ENCODE results near the gene DGKZ. TPM values are rescaled to one million over a fixed set of nuclear protein-coding genes. Genes with fewer than 3 reads are reported as not detected.

DGKZ gene
- total RNA-seq, 1 donor from 2014 or later, result 55.3 TPM

GRCh38 chr11:46404476-46405017 lies 57.3 kb downstream of the DGKZ start:
- no peak overlapping the region for H3K4me3 ChIP-seq
- H3K27ac ChIP-seq, result no peak overlapping the region
- DNase-seq (no peak), ATAC-seq (no peak)
- intact Hi-C loops (cut with DNase I), result no loop called here
- H3K4me1 ChIP-seq, result no peaks in the 10 kb centered on the region
- H3K27me3 ChIP-seq (ENCODE audit: low read depth), result no peaks in the 10 kb centered on the region
- H3K9me3 ChIP-seq, result no peaks in the 10 kb centered on the region
- H3K36me3 ChIP-seq, result peaks cover 67% of the 10 kb centered on the region
- TF ChIP-seq, protein P1, sequence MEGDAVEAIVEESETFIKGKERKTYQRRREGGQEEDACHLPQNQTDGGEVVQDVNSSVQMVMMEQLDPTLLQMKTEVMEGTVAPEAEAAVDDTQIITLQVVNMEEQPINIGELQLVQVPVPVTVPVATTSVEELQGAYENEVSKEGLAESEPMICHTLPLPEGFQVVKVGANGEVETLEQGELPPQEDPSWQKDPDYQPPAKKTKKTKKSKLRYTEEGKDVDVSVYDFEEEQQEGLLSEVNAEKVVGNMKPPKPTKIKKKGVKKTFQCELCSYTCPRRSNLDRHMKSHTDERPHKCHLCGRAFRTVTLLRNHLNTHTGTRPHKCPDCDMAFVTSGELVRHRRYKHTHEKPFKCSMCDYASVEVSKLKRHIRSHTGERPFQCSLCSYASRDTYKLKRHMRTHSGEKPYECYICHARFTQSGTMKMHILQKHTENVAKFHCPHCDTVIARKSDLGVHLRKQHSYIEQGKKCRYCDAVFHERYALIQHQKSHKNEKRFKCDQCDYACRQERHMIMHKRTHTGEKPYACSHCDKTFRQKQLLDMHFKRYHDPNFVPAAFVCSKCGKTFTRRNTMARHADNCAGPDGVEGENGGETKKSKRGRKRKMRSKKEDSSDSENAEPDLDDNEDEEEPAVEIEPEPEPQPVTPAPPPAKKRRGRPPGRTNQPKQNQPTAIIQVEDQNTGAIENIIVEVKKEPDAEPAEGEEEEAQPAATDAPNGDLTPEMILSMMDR (IDR thresholded peaks at IDR 0.05), result no peak

GRCh38 chr11:46407635-46408034 lies 60.4 kb downstream of the DGKZ start:
- TF ChIP-seq, protein P1 (IDR thresholded peaks at IDR 0.05), result no peak
- H3K27ac ChIP-seq, result no peak overlapping the region

DNA sequence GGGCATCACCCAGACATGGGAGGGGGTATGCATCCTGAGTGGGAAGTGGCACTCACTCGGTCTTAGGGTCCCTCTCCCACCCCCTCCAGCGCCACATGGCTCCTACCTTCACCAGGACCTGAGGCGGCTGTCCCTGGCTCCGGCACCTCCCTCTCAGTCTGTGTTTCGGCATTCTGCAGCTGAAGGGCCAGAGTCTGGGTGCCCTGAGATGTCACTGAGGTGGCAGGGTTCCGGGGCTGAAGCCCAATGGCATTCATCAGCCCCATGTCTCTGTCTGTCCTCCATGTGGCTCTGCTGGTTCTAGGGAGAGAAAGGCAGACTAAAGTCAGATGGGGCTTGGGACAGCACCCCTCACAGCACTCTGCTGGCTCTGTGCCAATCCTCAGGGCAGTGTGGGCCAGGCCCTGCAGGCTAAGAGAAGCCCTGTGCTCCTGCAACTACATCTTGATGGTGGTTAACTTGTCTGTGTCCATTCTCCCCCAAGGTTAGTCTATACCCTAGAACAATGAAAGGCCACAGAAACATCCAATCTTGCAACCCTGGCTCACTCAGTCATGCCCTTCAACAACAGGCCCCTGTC lies 61.2 kb downstream of the DGKZ start:
- intact Hi-C loops (cut with DNase I), result no loop called here
- Histone ChIP-seq H3K4me1 (no peaks in the 10 kb centered on the region), H3K36me3 (peaks cover 88% of the 10 kb centered on the region), H3K27me3 (ENCODE audit: low read depth) (no peaks in the 10 kb centered on the region), H3K27ac (no peak overlapping the region), H3K9me3 (no peaks in the 10 kb centered on the region), H3K4me3 (no peak overlapping the region)
- ATAC-seq, result no peak
- DNase-seq, result no peak
- TF ChIP-seq, protein P1 (IDR thresholded peaks at IDR 0.05), result no peak

More at GRCh38 chr11:46407635-46408034, 60.4 kb downstream of the DGKZ start:
- H3K4me1 ChIP-seq, result no peaks in the 10 kb centered on the region
- H3K27me3 ChIP-seq (ENCODE audit: low read depth), result no peaks in the 10 kb centered on the region
- H3K9me3 ChIP-seq, result no peaks in the 10 kb centered on the region
- ATAC-seq (no peak), DNase-seq (no peak)
- peaks cover 84% of the 10 kb centered on the region for H3K36me3 ChIP-seq
- intact Hi-C loops (cut with DNase I), result no loop called here
- no peak overlapping the region for H3K4me3 ChIP-seq

DNA sequence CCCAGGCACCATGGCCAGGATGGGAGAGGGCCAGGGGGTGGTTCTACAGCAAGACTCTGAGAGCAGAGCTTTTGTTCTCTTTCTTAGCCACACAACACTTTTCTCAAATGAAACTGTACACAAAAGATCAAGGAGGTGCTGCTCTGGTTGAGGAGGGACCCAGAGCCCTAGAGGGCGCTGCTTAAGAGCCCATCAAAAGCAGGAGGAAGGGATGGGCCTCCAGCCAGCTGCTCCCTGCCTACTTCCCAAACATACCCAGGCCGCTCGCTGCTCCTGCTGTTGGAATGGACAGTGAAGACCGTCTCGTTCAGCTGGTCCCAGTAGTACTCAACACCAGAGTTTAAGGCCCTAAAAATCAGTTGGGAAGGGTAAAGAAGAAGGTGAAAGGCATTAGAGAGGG lies 62.8 kb downstream of the DGKZ start:
- H3K4me1 ChIP-seq, result no peaks in the 10 kb centered on the region
- TF ChIP-seq, protein P1 (IDR thresholded peaks at IDR 0.05), result no peak
- intact Hi-C loops (cut with DNase I), result no loop called here
- no peaks in the 10 kb centered on the region for H3K27me3 ChIP-seq (ENCODE audit: low read depth)
- DNase-seq (no peak), ATAC-seq (no peak)
- no peak overlapping the region for H3K27ac ChIP-seq
- H3K9me3 ChIP-seq, result no peaks in the 10 kb centered on the region
- no peak overlapping the region for H3K4me3 ChIP-seq
- peaks cover 88% of the 10 kb centered on the region for H3K36me3 ChIP-seq

DNA sequence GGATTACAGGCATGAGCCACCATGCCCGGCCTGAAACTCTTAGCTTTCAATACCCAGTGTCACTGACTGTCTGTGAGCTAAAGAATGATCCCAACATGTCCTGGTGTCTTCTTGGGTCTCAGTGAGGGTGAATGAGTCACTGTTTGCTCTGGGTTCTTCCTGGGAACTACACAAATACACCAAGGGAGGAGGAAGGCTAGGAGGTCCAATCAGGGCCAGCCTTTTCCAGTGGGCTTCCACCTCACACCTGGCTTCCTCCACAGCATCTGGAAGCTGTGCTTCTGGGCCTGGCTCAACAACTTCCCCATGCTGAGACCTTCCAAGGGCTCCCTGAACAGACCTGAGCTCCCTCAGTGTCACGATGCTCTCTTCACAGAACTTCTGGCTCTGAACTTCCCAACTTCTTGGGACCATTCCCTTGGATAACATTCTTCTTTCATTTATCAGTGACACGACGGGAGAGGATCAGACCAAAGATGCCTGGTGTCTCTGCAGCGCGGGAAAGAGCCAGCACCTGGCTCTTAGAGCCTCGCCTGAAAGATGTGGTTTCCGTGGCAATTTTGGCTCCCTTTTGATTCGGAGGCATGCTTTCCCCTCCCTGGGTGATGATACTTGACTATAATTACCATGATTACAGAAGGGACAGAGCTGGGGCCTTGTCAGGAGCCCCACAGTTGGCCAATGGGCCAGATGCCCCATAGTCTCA lies 66.7 kb downstream of the DGKZ start:
- no peak for DNase-seq

More for the DNA sequence above, 66.7 kb downstream of the DGKZ start:
- TF ChIP-seq, protein P1 (IDR thresholded peaks at IDR 0.05), result no peak
- Histone ChIP-seq H3K4me3 (no peak overlapping the region), H3K9me3 (no peaks in the 10 kb centered on the region), H3K27me3 (ENCODE audit: low read depth) (no peaks in the 10 kb centered on the region), H3K27ac (no peak overlapping the region), H3K36me3 (peaks cover 87% of the 10 kb centered on the region), H3K4me1 (no peaks in the 10 kb centered on the region)
- no peak for ATAC-seq
- intact Hi-C loops (cut with DNase I), result no loop called here
